Thoracic aorta (tissue), 2 donors: Measurements from ENCODE around the gene CLVS2. TPM values are rescaled to one million over a fixed set of nuclear protein-coding genes. Genes with fewer than 3 reads are reported as not detected.

Experiments
- ATAC-seq: fragments of 150-250 bp; one replicate; pipeline ENCODE4 v1.8.0; 2017; ENCODE audit warnings: low read depth; ENCODE audit not compliant: insufficient number of reproducible peaks, low FRiP score
- DNase-seq: peaks from one replicate; pipeline ENCODE4 v3.0.0-alpha.2; 2020; ENCODE audit warnings: low spot score
- H3K27ac ChIP-seq, 2 donors: fragments of 200-600 bp; sonication (generic); 1 replicate in 1 of 2; 2 replicates in 1 of 2; pipeline ENCODE4 v1.5.1; 2016; ENCODE audit warnings: mild to moderate bottlenecking in 2 of 2, moderate library complexity in 2 of 2
- H3K27me3 ChIP-seq: fragments of 200-600 bp; sonication (generic); replicated peaks from 2 replicates; pipeline ENCODE4 v1.6.0; 2016; ENCODE audit warnings: mild to moderate bottlenecking; ENCODE audit not compliant: insufficient read depth
- H3K36me3 ChIP-seq: fragments of 200-600 bp; sonication (generic); one replicate; pipeline ENCODE4 v1.5.1; 2016
- H3K4me1 ChIP-seq, 2 donors: fragments of 200-600 bp; sonication (generic); 1 replicate in 1 of 2; 2 replicates in 1 of 2; pipeline versions ENCODE4 v1.5.1 to v1.6.0; 2016; ENCODE audit warnings: low read depth in 2 of 2, mild to moderate bottlenecking in 1 of 2; ENCODE audit not compliant: control insufficient read depth in 1 of 2
- H3K4me3 ChIP-seq: fragments of 200-600 bp; sonication (generic); 2 replicates; pipeline ENCODE4 v1.5.1; 2016; ENCODE audit warnings: mild to moderate bottlenecking
- H3K9me3 ChIP-seq: fragments of 200-600 bp; sonication (generic); 2 replicates; pipeline ENCODE4 v1.5.1; 2016
- total RNA-seq, 2 donors: library from RNA; depleted of rRNA; stranded (reverse); fragments of >200 nt; gene quantifications; one replicate each; pipeline versions ENCODE4 v1.1.0 to v1.2.3, GENCODE V29; 2016
- TF ChIP-seq, protein P1 (sequence below): fragments of 200-600 bp; sonication (generic); IDR thresholded peaks from one replicate; pipeline ENCODE4 v1.5.1; 2019; ENCODE audit warnings: antibody characterized with exemption

The CLVS2 gene
- total RNA-seq, 2 donors from 2014 or later, result 0.07 TPM; not detected in 1

DNA sequence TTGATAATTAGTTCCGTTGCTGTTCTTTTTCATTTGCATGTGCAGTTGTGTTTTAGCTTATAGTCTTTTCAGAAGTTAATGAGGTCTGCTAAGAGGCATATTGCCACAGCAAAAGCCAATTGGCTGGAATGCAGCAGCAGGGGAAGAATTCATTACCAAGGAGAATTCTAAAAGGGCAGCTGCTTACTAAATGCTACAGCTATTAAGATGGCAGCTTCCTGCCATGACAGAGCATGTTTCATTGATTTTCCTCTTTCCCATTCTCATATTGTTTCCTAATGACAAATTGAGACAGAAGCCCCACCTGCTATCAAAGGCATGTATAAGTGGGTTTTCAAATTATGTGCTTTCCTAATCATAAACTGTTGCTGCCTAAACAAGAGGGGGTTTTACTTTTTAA, 66.6 kb downstream of the CLVS2 start:
- Histone ChIP-seq H3K27ac (no peak overlapping the region), H3K9me3 (no peaks in the 10 kb centered on the region), H3K4me1 (no peaks in the 10 kb centered on the region), H3K36me3 (no peaks in the 10 kb centered on the region), H3K27me3 (no peaks in the 10 kb centered on the region), H3K4me3 (no peak overlapping the region)
- TF ChIP-seq, protein P1, sequence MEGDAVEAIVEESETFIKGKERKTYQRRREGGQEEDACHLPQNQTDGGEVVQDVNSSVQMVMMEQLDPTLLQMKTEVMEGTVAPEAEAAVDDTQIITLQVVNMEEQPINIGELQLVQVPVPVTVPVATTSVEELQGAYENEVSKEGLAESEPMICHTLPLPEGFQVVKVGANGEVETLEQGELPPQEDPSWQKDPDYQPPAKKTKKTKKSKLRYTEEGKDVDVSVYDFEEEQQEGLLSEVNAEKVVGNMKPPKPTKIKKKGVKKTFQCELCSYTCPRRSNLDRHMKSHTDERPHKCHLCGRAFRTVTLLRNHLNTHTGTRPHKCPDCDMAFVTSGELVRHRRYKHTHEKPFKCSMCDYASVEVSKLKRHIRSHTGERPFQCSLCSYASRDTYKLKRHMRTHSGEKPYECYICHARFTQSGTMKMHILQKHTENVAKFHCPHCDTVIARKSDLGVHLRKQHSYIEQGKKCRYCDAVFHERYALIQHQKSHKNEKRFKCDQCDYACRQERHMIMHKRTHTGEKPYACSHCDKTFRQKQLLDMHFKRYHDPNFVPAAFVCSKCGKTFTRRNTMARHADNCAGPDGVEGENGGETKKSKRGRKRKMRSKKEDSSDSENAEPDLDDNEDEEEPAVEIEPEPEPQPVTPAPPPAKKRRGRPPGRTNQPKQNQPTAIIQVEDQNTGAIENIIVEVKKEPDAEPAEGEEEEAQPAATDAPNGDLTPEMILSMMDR, result no peak
- DNase-seq, result no peak
- no peak for ATAC-seq

GRCh38 chr6:123064038-123064437, 68.0 kb downstream of the CLVS2 start:
- no peak for DNase-seq
- Histone ChIP-seq H3K36me3 (no peaks in the 10 kb centered on the region), H3K9me3 (no peaks in the 10 kb centered on the region), H3K4me3 (no peak overlapping the region), H3K27me3 (no peaks in the 10 kb centered on the region), H3K4me1 (no peaks in the 10 kb centered on the region), H3K27ac (no peak overlapping the region)
- TF ChIP-seq, protein P1, result no peak
- no peak for ATAC-seq

- H3K4me1 ChIP-seq, result no peaks in the 10 kb centered on the region
- TF ChIP-seq, protein P1, result no peak
- no peaks in the 10 kb centered on the region for H3K36me3 ChIP-seq
- H3K9me3 ChIP-seq, result no peaks in the 10 kb centered on the region
- H3K27me3 ChIP-seq, result no peaks in the 10 kb centered on the region
- ATAC-seq, result no peak
- DNase-seq, result no peak
- no peak overlapping the region for H3K27ac ChIP-seq
- no peak overlapping the region for H3K4me3 ChIP-seq
Observed at GRCh38 chr6:123074616-123075015, 78.6 kb downstream of the CLVS2 start.

GRCh38 chr6:123085403-123085802, 89.4 kb downstream of the CLVS2 start:
- TF ChIP-seq, protein P1, result no peak
- DNase-seq, result no peak
- H3K27ac ChIP-seq, result no peak overlapping the region
- no peaks in the 10 kb centered on the region for H3K36me3 ChIP-seq
- no peak overlapping the region for H3K4me3 ChIP-seq
- no peak for ATAC-seq
- no peaks in the 10 kb centered on the region for H3K9me3 ChIP-seq
- H3K27me3 ChIP-seq, result no peaks in the 10 kb centered on the region
- H3K4me1 ChIP-seq, result no peaks in the 10 kb centered on the region

DNA sequence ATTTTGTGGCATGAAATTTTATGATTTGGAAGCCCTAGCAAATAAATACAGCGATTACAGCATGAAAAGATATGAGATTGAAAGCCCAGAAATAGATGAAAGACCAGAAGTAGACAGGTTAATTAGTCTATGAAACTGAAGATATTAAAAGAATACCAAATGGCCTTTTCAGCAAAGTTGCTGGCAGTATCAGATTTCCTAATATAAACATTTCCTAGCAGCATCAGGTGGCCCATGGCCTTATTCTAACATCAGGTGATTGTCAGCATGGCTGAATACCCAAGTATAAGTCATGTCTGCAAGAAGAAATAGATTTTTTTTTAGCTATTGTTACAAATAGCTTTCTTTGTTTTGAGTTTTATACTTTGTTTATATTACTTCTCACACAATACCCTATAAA, 93.2 kb downstream of the CLVS2 start:
- ATAC-seq, result no peak
- no peak for DNase-seq
- TF ChIP-seq, protein P1, result no peak

More for the DNA sequence above, 93.2 kb downstream of the CLVS2 start:
- H3K27me3 ChIP-seq, result no peaks in the 10 kb centered on the region
- no peak overlapping the region for H3K4me3 ChIP-seq
- no peaks in the 10 kb centered on the region for H3K9me3 ChIP-seq
- no peaks in the 10 kb centered on the region for H3K4me1 ChIP-seq
- H3K27ac ChIP-seq, result no peak overlapping the region
- no peaks in the 10 kb centered on the region for H3K36me3 ChIP-seq
